Pancreas (tissue), 10 donors: ENCODE measurements around the gene RGS14. TPM values are rescaled to one million over a fixed set of nuclear protein-coding genes. Genes with fewer than 3 reads are reported as not detected.

ENCODE experiments used
- ATAC-seq, 4 donors: fragments of 200-7000 bp; cut with Tn5 transposase; one replicate each; pipeline versions ENCODE4 v1.8.0 to v1.9.1; 2020; ENCODE audit warnings: mild to moderate bottlenecking in 4 of 4, moderate library complexity in 4 of 4
- DNase-seq, 6 donors: peaks; one replicate each; pipeline ENCODE4 v3.0.0-alpha.2; 2020
- FAIRE-seq: peaks from 2 replicates; lab custom pipeline; 2012; peaks lifted over from hg19 to GRCh38; lab: Jason Lieb, UNC
- H3K27ac ChIP-seq, 4 donors: fragments of 200-600 bp; sonication (generic); 1 replicate in 3 of 4; 2 replicates in 1 of 4; pipeline versions ENCODE4 v1.5.0 to v1.8.0; 2020
- H3K27me3 ChIP-seq, 4 donors: fragments of 200-600 bp; one replicate each; pipeline ENCODE4 v1.8.0; 2021
- H3K36me3 ChIP-seq, 3 donors: fragments of 200-600 bp; sonication (generic) in 1 of 3; one replicate each; pipeline versions ENCODE4 v1.5.0 to v1.8.0; 2020 to 2021
- H3K4me1 ChIP-seq, 3 donors: fragments of 200-600 bp; one replicate each; pipeline ENCODE4 v1.8.0; 2021
- H3K4me3 ChIP-seq, 4 donors: fragments of 200-600 bp; sonication (generic) in 2 of 4; one replicate each; pipeline versions ENCODE4 v1.5.0 to v1.8.0; 2020 to 2021
- H3K9me3 ChIP-seq, 4 donors: fragments of 200-600 bp; one replicate each; pipeline ENCODE4 v1.8.0; 2021
- CTCF ChIP-seq, 4 donors: fragments of 200-600 bp; sonication (generic) in 3 of 4; IDR thresholded peaks; one replicate each; pipeline versions ENCODE4 v1.5.0 to v1.8.0; 2021; ENCODE audit warnings: antibody characterized with exemption in 4 of 4
- WGBS, 2 donors: extraction: QIAGEN DNeasy Blood & Tissue Kit; methylation state at CpG; one replicate each; pipeline ENCODE4 v1.1.7; 2013; 5-methylcytosine and 5-hydroxymethylcytosine counted together
- intact Hi-C, 3 donors: fragments of 100-400 bp; cut with DNase I; formaldehyde crosslinking; loops; one replicate each; pipeline versions ENCODE4 v1.11.1 to v1.14.2; 2022
- polyA plus RNA-seq, 2 donors: library from polyadenylated mRNA; stranded (reverse); fragments of 200-250 nt; gene quantifications; one replicate each; pipeline ENCODE4 v1.2.3, GENCODE V29; 2013
- total RNA-seq, 6 donors: library from RNA; stranded (reverse); fragmentation: NEBNext Ultra II Directional in 4 of 6; extraction: Animal tissue kit (Norgen Biotek cat#: 25700) in 4 of 6; gene quantifications; one replicate each; pipeline versions ENCODE4 v1.2.1 to v1.2.4, GENCODE V29; 2021 to 2023
- donor health status: healthy with polysubstance abuse.
- donor health status: DM: no; HTN: no; CAD: no; lungs with moderate emphysema.
- donor health status: DM: no; HTN: no; CAD: no.
- donor health status: control.
- donor health status: control.
- donor health status: Bipolar disorder and iron deficiency.
- donor health status: DM: yes; HTN: yes; CAD: no.
- donor health status: DM: no; HTN: no; CAD: no.
- donor health status: DM: no; HTN: no; CAD: no.
- donor health status: DM: yes; HTN: yes; CAD: no.

RGS14 gene
- total and polyA plus RNA-seq, 8 donors, result 7.0 to 30.9 (median 12.2) TPM

- WGBS, 2 donors, result 89 to 91% methylated on average over 6 of the region's 6 CpGs
- Histone ChIP-seq H3K9me3 (no peaks in the 10 kb centered on the region), H3K27me3 (no peaks in the 10 kb centered on the region), H3K4me3 (no peak overlapping the region), H3K4me1 (peaks cover 8 to 31% (median 12%) of the 10 kb centered on the region in 3 donors), H3K27ac (no peak overlapping the region), H3K36me3 (peaks cover 0 to 5% (median 0%) of the 10 kb centered on the region in 3 donors)
- TF ChIP-seq CTCF (IDR thresholded peaks at IDR 0.05), result no peak
- intact Hi-C loops, result loop anchor here in 1 of 3 donors (2.0 kb wide), 1 partner anchor 16 kb away; no protein-coding TSS in a partner anchor
- no peak for FAIRE-seq
- DNase-seq, result peak in 1 of 6 donors; percentile 8
- no peak for ATAC-seq
Measured at GRCh38 chr5:177344891-177345290, 12.8 kb upstream of the RGS14 start.

- Histone ChIP-seq H3K36me3 (no peaks in the 10 kb centered on the region), H3K27me3 (no peaks in the 10 kb centered on the region), H3K9me3 (no peaks in the 10 kb centered on the region), H3K27ac (no peak overlapping the region), H3K4me3 (no peak overlapping the region), H3K4me1 (peaks cover 8 to 39% (median 12%) of the 10 kb centered on the region in 3 donors)
- ATAC-seq, result no peak
- WGBS, 2 donors, result 36 to 41% methylated on average over 4 of the region's 4 CpGs
- peak in 1 of 6 donors; percentile 1 for DNase-seq
- intact Hi-C loops, result no loop called here
- FAIRE-seq, result no peak
- TF ChIP-seq CTCF (IDR thresholded peaks at IDR 0.05), result no peak
Measured at GRCh38 chr5:177346820-177347219, 10.9 kb upstream of the RGS14 start.

GRCh38 chr5:177347699-177348098 is 10.0 kb upstream of the RGS14 start:
- 57 to 66% methylated on average over 4 of the region's 4 CpGs for WGBS, 2 donors
- no peak overlapping the region for H3K4me3 ChIP-seq
- FAIRE-seq (no peak), DNase-seq (peak in 1 of 6 donors; percentile 3), ATAC-seq (no peak)
- H3K27ac ChIP-seq, result no peak overlapping the region
- no peaks in the 10 kb centered on the region for H3K27me3 ChIP-seq
- no peak for TF ChIP-seq CTCF (IDR thresholded peaks at IDR 0.05)
- no peaks in the 10 kb centered on the region for H3K36me3 ChIP-seq
- H3K4me1 ChIP-seq, result peaks cover 8 to 39% (median 12%) of the 10 kb centered on the region in 3 donors
- intact Hi-C loops, result no loop called here
- no peaks in the 10 kb centered on the region for H3K9me3 ChIP-seq

GRCh38 chr5:177349362-177349647 is 8.4 kb upstream of the RGS14 start:
- ATAC-seq (no peak), FAIRE-seq (no peak), DNase-seq (no peak)
- Histone ChIP-seq H3K4me3 (peak overlapping the region in 2 of 4 donors; percentile 67 to 83), H3K4me1 (peaks cover 8 to 39% (median 12%) of the 10 kb centered on the region in 3 donors), H3K36me3 (no peaks in the 10 kb centered on the region), H3K27ac (no peak overlapping the region), H3K9me3 (no peaks in the 10 kb centered on the region), H3K27me3 (no peaks in the 10 kb centered on the region)
- WGBS, 2 donors, result 28 to 38% methylated on average over 3 of the region's 3 CpGs
- no peak for TF ChIP-seq CTCF (IDR thresholded peaks at IDR 0.05)
- intact Hi-C loops, result no loop called here

- H3K27me3 ChIP-seq, result no peaks in the 10 kb centered on the region
- H3K4me3 ChIP-seq, result peak overlapping the region in 3 of 4 donors; percentile 67 to 83 (median 83)
- ATAC-seq (no peak), DNase-seq (peak in 1 of 6 donors; percentile 7), FAIRE-seq (no peak)
- H3K27ac ChIP-seq, result no peak overlapping the region
- H3K9me3 ChIP-seq, result no peaks in the 10 kb centered on the region
- 39% methylated on average over 5 of the region's 5 CpGs for WGBS, 2 donors
- no peaks in the 10 kb centered on the region for H3K36me3 ChIP-seq
- no peak for TF ChIP-seq CTCF (IDR thresholded peaks at IDR 0.05)
- H3K4me1 ChIP-seq, result peaks cover 8 to 39% (median 12%) of the 10 kb centered on the region in 3 donors
- intact Hi-C loops, result no loop called here
Measured at GRCh38 chr5:177349762-177350161, 8.0 kb upstream of the RGS14 start.
